ENCODE measurements around the gene EMC7. TPM values are rescaled to one million over a fixed set of nuclear protein-coding genes. Genes with fewer than 3 reads are reported as not detected.

EMC7 gene
- total and polyA plus RNA-seq, 9 of the 15 experiments (the other 6 are each of a cell fraction or from before 2014, with no cell fraction given) = 25.8 to 92.8 (median 49.7) TPM

GRCh38 chr15:34038871-34039789, 62.5 kb downstream of the EMC7 start, which contains the start of gene AVEN:
TSS of gene AVEN (minus strand) at chr15:34039204. CDS start at chr15:34039046, 158 bp downstream.
- CTCF ChIA-PET (ENCODE audit: low intra/inter-chr PET ratio) = no interaction called here
- Histone ChIP-seq H3K27ac (ENCODE audit: extremely low read depth, low read depth, low read length) (peak within 1 kb of the TSS; percentile 46; the same call in 2 of the 3 replicates), H3K9ac (ENCODE audit: insufficient read depth in 1 of 2, low read depth in 2 of 2, low read length in 2 of 2) (peak within 1 kb of the TSS; percentile 71 to 94), H3K9me1 (ENCODE audit: control insufficient read depth, insufficient read depth, low read length) (no peaks in the 10 kb centered on the region), H4K20me1 (replicated peaks; ENCODE audit: control insufficient read depth, insufficient read depth, low read length) (no peaks in the 10 kb centered on the region), H3K4me2 (ENCODE audit: insufficient read depth, low read length) (peak within 1 kb of the TSS; percentile 91), H3K79me2 (ENCODE audit: control insufficient read depth, insufficient read depth, low read length) (no peaks in the 10 kb centered on the region), H3K9me3 (replicated peaks; ENCODE audit: control insufficient read depth, insufficient read depth, low read depth, low read length) (no peaks in the 10 kb centered on the region), H3K4me1 (replicated peaks in 1 of 2; ENCODE audit: control insufficient read depth in 2 of 2, insufficient read depth in 2 of 2, low read length in 2 of 2) (peaks cover 3 to 12% of the 10 kb centered on the region in 2 experiments; a peak in 4 of 5 replicates), H3K27me3 (ENCODE audit: control insufficient read depth in 2 of 2, insufficient read depth in 2 of 2, low read length in 2 of 2) (peaks cover 14 to 15% of the 10 kb centered on the region in 2 experiments; a peak in 4 of 5 replicates), H3K4me3 (peak within 1 kb of the TSS; percentile 63), H3K36me3 (ENCODE audit: control insufficient read depth, insufficient read depth, low read length) (no peaks in the 10 kb centered on the region), H2AFZ (ENCODE audit: low read depth, low read length) (peak within 1 kb of the TSS; percentile 100)
- BruUV-seq (replicated peaks) = TSS peak; percentile 82
- in situ Hi-C loops (cut with MboI) = no loop called here
- 4% methylated on average over 27 of the region's 82 CpGs for WGBS (ENCODE audit: insufficient coverage, low coverage, missing lambda C conversion rate)
- POLR2A ChIA-PET = interaction anchor here (0.6 to 0.8 kb wide), 5 partner anchors 11 to 277 kb away, joined by 3 to 4 read pairs (median 3); no protein-coding TSS in a partner anchor
- peak; percentile 59 to 73 (median 68) for DNase-seq (ENCODE audit: extremely low read depth in 1 of 4, low spot score in 3 of 4)
- FAIRE-seq = no peak
- intact Hi-C loops (cut with micrococcal nuclease) = no loop called here
- peak; percentile 83 for ATAC-seq
- no peak for TF ChIP-seq XRCC4 (IDR thresholded peaks at IDR 0.05; ENCODE audit: extremely low read depth, insufficient read depth, insufficient read length)
- peak; percentile 71 for TF ChIP-seq ZFX (CRISPR knock-in tag; IDR thresholded peaks at IDR 0.05)
- TF ChIP-seq, protein P1, sequence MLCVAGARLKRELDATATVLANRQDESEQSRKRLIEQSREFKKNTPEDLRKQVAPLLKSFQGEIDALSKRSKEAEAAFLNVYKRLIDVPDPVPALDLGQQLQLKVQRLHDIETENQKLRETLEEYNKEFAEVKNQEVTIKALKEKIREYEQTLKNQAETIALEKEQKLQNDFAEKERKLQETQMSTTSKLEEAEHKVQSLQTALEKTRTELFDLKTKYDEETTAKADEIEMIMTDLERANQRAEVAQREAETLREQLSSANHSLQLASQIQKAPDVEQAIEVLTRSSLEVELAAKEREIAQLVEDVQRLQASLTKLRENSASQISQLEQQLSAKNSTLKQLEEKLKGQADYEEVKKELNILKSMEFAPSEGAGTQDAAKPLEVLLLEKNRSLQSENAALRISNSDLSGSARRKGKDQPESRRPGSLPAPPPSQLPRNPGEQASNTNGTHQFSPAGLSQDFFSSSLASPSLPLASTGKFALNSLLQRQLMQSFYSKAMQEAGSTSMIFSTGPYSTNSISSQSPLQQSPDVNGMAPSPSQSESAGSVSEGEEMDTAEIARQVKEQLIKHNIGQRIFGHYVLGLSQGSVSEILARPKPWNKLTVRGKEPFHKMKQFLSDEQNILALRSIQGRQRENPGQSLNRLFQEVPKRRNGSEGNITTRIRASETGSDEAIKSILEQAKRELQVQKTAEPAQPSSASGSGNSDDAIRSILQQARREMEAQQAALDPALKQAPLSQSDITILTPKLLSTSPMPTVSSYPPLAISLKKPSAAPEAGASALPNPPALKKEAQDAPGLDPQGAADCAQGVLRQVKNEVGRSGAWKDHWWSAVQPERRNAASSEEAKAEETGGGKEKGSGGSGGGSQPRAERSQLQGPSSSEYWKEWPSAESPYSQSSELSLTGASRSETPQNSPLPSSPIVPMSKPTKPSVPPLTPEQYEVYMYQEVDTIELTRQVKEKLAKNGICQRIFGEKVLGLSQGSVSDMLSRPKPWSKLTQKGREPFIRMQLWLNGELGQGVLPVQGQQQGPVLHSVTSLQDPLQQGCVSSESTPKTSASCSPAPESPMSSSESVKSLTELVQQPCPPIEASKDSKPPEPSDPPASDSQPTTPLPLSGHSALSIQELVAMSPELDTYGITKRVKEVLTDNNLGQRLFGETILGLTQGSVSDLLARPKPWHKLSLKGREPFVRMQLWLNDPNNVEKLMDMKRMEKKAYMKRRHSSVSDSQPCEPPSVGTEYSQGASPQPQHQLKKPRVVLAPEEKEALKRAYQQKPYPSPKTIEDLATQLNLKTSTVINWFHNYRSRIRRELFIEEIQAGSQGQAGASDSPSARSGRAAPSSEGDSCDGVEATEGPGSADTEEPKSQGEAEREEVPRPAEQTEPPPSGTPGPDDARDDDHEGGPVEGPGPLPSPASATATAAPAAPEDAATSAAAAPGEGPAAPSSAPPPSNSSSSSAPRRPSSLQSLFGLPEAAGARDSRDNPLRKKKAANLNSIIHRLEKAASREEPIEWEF (CRISPR knock-in tag; IDR thresholded peaks at IDR 0.05) = 0 out of 2 replicates have a peak, but pooled peaks have one; percentile 37
- peak; percentile 67; the same call in 1 of the 2 replicates for TF ChIP-seq ZBTB7A (IDR thresholded peaks at IDR 0.05; ENCODE audit: borderline replicate concordance, control insufficient read depth, low read depth, low read length)
- peak; percentile 63 for TF ChIP-seq CXXC5 (CRISPR knock-in tag; IDR thresholded peaks at IDR 0.05)
- TF ChIP-seq BMI1 (IDR thresholded peaks at IDR 0.05; ENCODE audit: low read length) = 0 out of 2 replicates have a peak, but pooled peaks have one; percentile 18
- peak; percentile 38 for TF ChIP-seq VEZF1 (CRISPR knock-in tag; IDR thresholded peaks at IDR 0.05)
- TF ChIP-seq, protein P2, sequence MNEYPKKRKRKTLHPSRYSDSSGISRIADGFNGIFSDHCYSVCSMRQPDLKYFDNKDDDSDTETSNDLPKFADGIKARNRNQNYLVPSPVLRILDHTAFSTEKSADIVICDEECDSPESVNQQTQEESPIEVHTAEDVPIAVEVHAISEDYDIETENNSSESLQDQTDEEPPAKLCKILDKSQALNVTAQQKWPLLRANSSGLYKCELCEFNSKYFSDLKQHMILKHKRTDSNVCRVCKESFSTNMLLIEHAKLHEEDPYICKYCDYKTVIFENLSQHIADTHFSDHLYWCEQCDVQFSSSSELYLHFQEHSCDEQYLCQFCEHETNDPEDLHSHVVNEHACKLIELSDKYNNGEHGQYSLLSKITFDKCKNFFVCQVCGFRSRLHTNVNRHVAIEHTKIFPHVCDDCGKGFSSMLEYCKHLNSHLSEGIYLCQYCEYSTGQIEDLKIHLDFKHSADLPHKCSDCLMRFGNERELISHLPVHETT (CRISPR knock-in tag; conservative IDR thresholded peaks at IDR 0.05 in 1 of 2, IDR thresholded peaks at IDR 0.05 in 1 of 2) = peak in 1 of 2 experiments; percentile 80; a peak in 2 of 4 replicates
- no peak for TF ChIP-seq MTF1 (CRISPR knock-in tag; IDR thresholded peaks at IDR 0.05; ENCODE audit: borderline replicate concordance)
- TF ChIP-seq CBX8 (IDR thresholded peaks at IDR 0.05; ENCODE audit: borderline replicate concordance, extremely low read depth, low read depth, low read length, poor library complexity, severe bottlenecking) = peak; percentile 92

All from K562 (cell line).